ENCODE data around the gene RNF213.

RNF213 gene

DNA sequence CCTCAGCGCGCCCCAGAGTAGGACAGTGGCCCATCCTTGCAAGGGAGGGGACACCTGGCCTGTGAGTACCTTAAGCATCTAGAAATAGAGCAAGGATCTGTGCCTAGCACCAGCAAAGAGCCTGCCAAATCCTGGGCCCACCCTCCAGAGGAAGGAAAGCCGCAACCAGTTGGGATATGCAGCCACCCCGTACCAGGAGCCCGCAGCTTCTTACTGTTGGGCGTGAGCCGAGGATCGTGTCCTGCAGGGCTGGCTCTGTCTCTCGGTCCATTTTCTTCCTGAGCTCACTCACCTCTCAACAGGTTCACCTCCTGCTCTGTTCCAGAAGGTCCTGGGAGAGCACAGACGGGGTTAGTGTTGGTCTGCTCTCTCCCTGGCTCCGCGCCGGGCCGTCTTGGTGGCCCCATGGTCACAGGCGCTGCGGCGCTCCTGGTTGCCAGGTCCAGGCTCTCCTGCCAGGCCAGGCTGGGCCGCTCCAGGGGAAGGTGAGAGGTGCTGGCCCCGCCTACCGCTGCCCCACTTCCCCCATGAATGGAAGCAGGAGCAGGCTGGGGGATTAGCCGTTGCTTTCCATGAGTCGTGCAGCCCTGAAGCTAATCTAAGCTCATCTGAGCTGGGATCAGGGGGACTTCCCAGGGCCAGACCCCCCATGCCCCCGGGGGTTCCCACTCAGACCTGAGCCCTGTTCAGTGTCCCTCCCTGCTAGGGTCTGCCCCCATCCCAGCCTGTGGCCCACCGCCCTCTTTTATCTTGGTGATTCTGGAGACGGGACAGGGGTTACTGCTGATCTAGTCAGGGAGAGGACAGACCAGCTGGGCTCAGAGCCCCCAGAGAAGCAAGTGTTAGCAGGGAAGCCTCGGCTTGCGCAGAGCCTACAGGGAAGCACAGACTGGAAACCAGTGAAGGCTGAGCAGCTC, 167.0 kb downstream of the RNF213 start:
- no peaks in the 10 kb centered on the region for H3K36me3 ChIP-seq (ENCODE audit: control insufficient read depth in 4 of 4, insufficient read depth in 4 of 4, low read length in 3 of 4)
- 98% methylated on average over 24 of the region's 27 CpGs for WGBS (ENCODE audit: insufficient coverage)
- ChIA-PET CTCF (interaction anchor here (0.6 to 2.5 kb wide), 21 partner anchors 9 to 675 kb away, joined by 3 to 14 read pairs (median 4); partner anchors contain the start of gene ENDOV), POLR2A (interaction anchor here (0.6 kb wide), 1 partner anchor 137 kb away, joined by 16 read pairs; no protein-coding TSS in a partner anchor)
- no peaks in the 10 kb centered on the region for H3K9me3 ChIP-seq (ENCODE audit: control extremely low read depth in 1 of 5, control insufficient read depth in 4 of 5, insufficient read depth in 2 of 5, low read depth in 1 of 5, low read length in 4 of 5)
- H3K4me3 ChIP-seq (ENCODE audit: control insufficient read depth in 1 of 7, extremely low read depth in 1 of 7, insufficient read depth in 4 of 7, low read depth in 2 of 7, low read length in 6 of 7), result no peak overlapping the region
- H3K27ac ChIP-seq (ENCODE audit: insufficient read depth in 1 of 2, low read depth in 1 of 2, low read length in 2 of 2, poor library complexity in 1 of 2, severe bottlenecking in 2 of 2), result no peak overlapping the region
- no peaks in the 10 kb centered on the region for H3K27me3 ChIP-seq (replicated peaks in 2 of 5; ENCODE audit: control insufficient read depth in 4 of 5, insufficient read depth in 5 of 5, low read length in 4 of 5)
- no peak for DNase-seq
- H3K4me1 ChIP-seq (ENCODE audit: control extremely low read depth in 1 of 4, control insufficient read depth in 4 of 4, insufficient read depth in 4 of 4, low read length in 3 of 4), result peaks cover 0 to 14% (median 10%) of the 10 kb centered on the region in 4 experiments

DNA sequence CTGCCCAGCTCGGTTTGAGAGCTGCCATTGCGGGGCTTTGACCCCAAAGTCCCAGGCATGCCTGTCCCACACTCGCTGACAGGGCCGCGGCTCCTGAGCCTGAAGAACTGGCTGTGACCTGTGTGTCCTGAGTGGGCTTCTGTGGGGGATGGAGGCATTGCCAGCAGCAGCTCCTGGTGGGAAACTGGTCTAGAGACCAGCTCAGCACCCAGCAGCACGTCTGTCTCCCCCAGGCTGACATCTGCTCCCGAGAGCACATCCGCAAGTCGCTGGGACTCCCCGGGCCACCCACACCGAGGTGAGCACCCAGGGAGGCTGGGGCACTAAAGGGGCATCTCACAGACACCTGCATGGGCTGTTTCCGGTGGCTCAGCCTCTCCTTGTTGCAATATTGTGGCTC, 167.7 kb downstream of the RNF213 start:
- Histone ChIP-seq H3K9me3 (ENCODE audit: control extremely low read depth in 1 of 5, control insufficient read depth in 4 of 5, insufficient read depth in 2 of 5, low read depth in 1 of 5, low read length in 4 of 5) (no peaks in the 10 kb centered on the region), H3K27ac (ENCODE audit: insufficient read depth in 1 of 2, low read depth in 1 of 2, low read length in 2 of 2, poor library complexity in 1 of 2, severe bottlenecking in 2 of 2) (no peak overlapping the region), H3K27me3 (replicated peaks in 2 of 5; ENCODE audit: control insufficient read depth in 4 of 5, insufficient read depth in 5 of 5, low read length in 4 of 5) (no peaks in the 10 kb centered on the region), H3K36me3 (ENCODE audit: control insufficient read depth in 4 of 4, insufficient read depth in 4 of 4, low read length in 3 of 4) (no peaks in the 10 kb centered on the region), H3K4me3 (ENCODE audit: control insufficient read depth in 1 of 7, extremely low read depth in 1 of 7, insufficient read depth in 4 of 7, low read depth in 2 of 7, low read length in 6 of 7) (no peak overlapping the region), H3K4me1 (ENCODE audit: control extremely low read depth in 1 of 4, control insufficient read depth in 4 of 4, insufficient read depth in 4 of 4, low read length in 3 of 4) (peaks cover 0 to 14% (median 10%) of the 10 kb centered on the region in 4 experiments)
- ChIA-PET POLR2A (no interaction called here), CTCF (interaction anchor here (0.6 to 2.5 kb wide), 11 partner anchors 11 to 558 kb away, joined by 3 to 14 read pairs (median 5); no protein-coding TSS in a partner anchor)
- DNase-seq, result no peak
- over 99% methylated on average over 12 of the region's 12 CpGs for WGBS (ENCODE audit: insufficient coverage)

DNA sequence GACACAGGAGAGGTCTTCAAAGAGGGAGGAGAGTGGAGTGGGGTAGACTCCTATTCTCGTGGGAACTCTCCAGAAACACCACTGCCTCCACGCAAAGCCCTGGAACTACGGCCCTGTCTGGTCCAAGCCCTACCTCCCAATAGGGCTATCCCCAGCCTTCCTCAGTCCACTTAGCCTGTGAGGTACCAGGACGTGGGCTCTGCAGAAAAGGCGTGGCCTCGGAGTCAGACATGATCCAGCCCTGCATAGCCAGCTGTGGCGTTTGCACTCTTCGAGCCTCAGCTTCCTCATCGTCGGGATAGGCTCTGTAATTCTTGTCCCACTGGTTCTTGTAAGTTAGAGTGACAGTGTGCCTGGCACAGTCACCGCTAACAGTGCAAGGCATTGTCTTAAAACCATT, 168.1 kb downstream of the RNF213 start:
- ChIA-PET POLR2A (no interaction called here), CTCF (interaction anchor here (0.6 to 2.5 kb wide), 5 partner anchors 11 to 558 kb away, joined by 4 to 14 read pairs (median 7); no protein-coding TSS in a partner anchor)
- Histone ChIP-seq H3K9me3 (ENCODE audit: control extremely low read depth in 1 of 5, control insufficient read depth in 4 of 5, insufficient read depth in 2 of 5, low read depth in 1 of 5, low read length in 4 of 5) (no peaks in the 10 kb centered on the region), H3K4me3 (ENCODE audit: control insufficient read depth in 1 of 7, extremely low read depth in 1 of 7, insufficient read depth in 4 of 7, low read depth in 2 of 7, low read length in 6 of 7) (no peak overlapping the region), H3K36me3 (ENCODE audit: control insufficient read depth in 4 of 4, insufficient read depth in 4 of 4, low read length in 3 of 4) (no peaks in the 10 kb centered on the region), H3K27me3 (replicated peaks in 2 of 5; ENCODE audit: control insufficient read depth in 4 of 5, insufficient read depth in 5 of 5, low read length in 4 of 5) (no peaks in the 10 kb centered on the region), H3K4me1 (ENCODE audit: control extremely low read depth in 1 of 4, control insufficient read depth in 4 of 4, insufficient read depth in 4 of 4, low read length in 3 of 4) (peaks cover 0 to 14% (median 10%) of the 10 kb centered on the region in 4 experiments), H3K27ac (ENCODE audit: insufficient read depth in 1 of 2, low read depth in 1 of 2, low read length in 2 of 2, poor library complexity in 1 of 2, severe bottlenecking in 2 of 2) (no peak overlapping the region)
- 97% methylated on average over 11 of the region's 11 CpGs for WGBS (ENCODE audit: insufficient coverage)
- DNase-seq, result no peak

DNA sequence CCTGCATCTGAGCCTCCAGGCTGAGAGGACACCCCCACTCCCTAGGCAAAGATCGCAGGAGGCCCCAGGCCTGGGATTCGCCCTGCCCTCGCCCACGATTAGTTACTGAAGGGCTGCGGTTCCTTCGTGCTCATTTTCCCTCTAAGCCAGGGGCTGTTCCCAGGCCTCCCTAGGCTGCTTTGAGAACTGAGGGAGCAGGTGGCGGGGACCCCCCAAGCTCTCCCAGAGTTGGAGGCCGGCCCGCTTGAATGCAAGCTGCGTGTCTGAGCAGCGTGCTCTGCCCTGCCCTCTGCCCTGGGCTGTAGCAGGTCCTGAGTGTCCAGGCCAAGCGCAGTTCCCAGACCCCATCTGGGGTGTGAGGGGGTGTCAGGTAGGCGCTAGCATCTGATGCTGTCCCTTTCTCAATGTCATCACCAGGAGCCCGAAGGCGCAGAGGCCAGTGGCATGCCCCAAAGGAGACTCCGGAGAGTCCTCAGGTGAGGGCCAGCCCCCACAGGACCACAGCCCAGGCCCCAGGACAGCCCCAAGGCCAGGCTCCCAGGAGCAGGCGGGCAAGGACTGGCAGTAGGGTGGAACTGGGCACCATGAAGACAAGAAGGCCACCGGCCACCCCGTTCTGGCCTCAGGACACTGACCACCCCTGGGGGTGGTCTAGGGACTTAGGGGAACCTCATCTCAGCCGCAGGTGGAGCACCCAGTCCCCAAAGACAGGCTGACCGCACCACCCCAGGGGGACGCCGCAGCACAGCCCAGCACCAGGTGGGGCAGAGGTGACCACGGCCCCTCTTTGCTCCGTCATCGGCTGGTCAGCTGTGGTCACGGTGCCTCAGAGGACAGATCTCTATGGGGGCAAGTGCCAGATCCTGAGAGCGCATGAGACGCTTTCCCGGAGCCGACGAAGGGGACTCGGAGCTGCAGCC, 169.0 kb downstream of the RNF213 start:
- Histone ChIP-seq H3K4me3 (ENCODE audit: control insufficient read depth in 1 of 7, extremely low read depth in 1 of 7, insufficient read depth in 4 of 7, low read depth in 2 of 7, low read length in 6 of 7) (no peak overlapping the region), H3K27me3 (replicated peaks in 2 of 5; ENCODE audit: control insufficient read depth in 4 of 5, insufficient read depth in 5 of 5, low read length in 4 of 5) (no peaks in the 10 kb centered on the region), H3K4me1 (ENCODE audit: control extremely low read depth in 1 of 4, control insufficient read depth in 4 of 4, insufficient read depth in 4 of 4, low read length in 3 of 4) (peaks cover 0 to 9% (median 4%) of the 10 kb centered on the region in 4 experiments), H3K36me3 (ENCODE audit: control insufficient read depth in 4 of 4, insufficient read depth in 4 of 4, low read length in 3 of 4) (no peaks in the 10 kb centered on the region), H3K27ac (ENCODE audit: insufficient read depth in 1 of 2, low read depth in 1 of 2, low read length in 2 of 2, poor library complexity in 1 of 2, severe bottlenecking in 2 of 2) (no peak overlapping the region), H3K9me3 (ENCODE audit: control extremely low read depth in 1 of 5, control insufficient read depth in 4 of 5, insufficient read depth in 2 of 5, low read depth in 1 of 5, low read length in 4 of 5) (no peaks in the 10 kb centered on the region)
- POLR2A ChIA-PET, result interaction anchor here (0.5 kb wide), 1 partner anchor 137 kb away, joined by 3 read pairs; no protein-coding TSS in a partner anchor
- CTCF ChIA-PET, result no interaction called here
- WGBS (ENCODE audit: insufficient coverage), result 95% methylated on average over 29 of the region's 33 CpGs
- no peak for DNase-seq

DNA sequence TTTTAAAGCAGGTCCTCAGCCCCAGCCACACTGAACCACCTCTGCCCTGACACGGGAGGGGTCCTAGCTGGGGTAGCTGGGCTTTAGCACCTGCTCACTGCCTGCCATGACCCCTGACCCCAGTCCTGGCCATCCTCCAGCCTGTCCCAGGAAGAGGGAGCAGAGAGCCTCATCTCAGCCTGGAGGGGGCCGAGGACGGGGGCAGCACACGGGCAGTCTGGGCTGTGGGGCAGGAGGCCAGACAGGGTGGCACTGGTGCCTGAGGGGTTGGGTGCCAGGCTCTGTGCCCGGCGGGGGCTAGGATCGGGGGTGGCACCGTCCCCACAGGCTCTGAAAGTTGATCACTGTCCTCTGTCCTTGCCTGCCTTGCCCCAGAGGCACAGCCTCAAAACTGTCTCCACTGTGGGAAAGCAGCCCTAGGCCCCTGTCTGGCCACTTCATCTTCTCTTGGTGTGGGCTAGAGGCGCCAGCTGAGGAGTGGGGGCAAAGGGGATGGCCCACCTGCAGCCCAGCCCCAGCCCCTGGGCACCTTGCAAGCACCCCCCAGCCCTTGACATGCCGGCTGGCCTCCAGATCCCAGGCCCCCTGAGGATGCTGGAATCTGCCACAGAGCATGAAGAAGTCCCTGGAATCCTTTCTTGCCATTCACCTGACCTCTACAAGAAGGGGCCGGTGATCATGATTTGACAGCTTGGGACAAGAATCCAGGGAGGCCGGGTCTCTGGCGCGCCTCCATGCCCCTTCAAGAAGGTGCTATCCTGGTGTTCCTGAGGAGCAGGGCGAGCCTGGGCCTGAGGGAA, 170.0 kb downstream of the RNF213 start:
- H3K36me3 ChIP-seq (ENCODE audit: control insufficient read depth in 4 of 4, insufficient read depth in 4 of 4, low read length in 3 of 4), result no peaks in the 10 kb centered on the region
- no peak overlapping the region for H3K4me3 ChIP-seq (ENCODE audit: control insufficient read depth in 1 of 7, extremely low read depth in 1 of 7, insufficient read depth in 4 of 7, low read depth in 2 of 7, low read length in 6 of 7)
- CTCF ChIA-PET, result no interaction called here
- no peaks in the 10 kb centered on the region for H3K27me3 ChIP-seq (replicated peaks in 2 of 5; ENCODE audit: control insufficient read depth in 4 of 5, insufficient read depth in 5 of 5, low read length in 4 of 5)
- POLR2A ChIA-PET, result no interaction called here
- no peak overlapping the region for H3K27ac ChIP-seq (ENCODE audit: insufficient read depth in 1 of 2, low read depth in 1 of 2, low read length in 2 of 2, poor library complexity in 1 of 2, severe bottlenecking in 2 of 2)
- H3K4me1 ChIP-seq (ENCODE audit: control extremely low read depth in 1 of 4, control insufficient read depth in 4 of 4, insufficient read depth in 4 of 4, low read length in 3 of 4), result peaks cover 0 to 9% (median 4%) of the 10 kb centered on the region in 4 experiments
- no peak for DNase-seq
- 94% methylated on average over 12 of the region's 15 CpGs for WGBS (ENCODE audit: insufficient coverage)
- H3K9me3 ChIP-seq (ENCODE audit: control extremely low read depth in 1 of 5, control insufficient read depth in 4 of 5, insufficient read depth in 2 of 5, low read depth in 1 of 5, low read length in 4 of 5), result no peaks in the 10 kb centered on the region

DNA sequence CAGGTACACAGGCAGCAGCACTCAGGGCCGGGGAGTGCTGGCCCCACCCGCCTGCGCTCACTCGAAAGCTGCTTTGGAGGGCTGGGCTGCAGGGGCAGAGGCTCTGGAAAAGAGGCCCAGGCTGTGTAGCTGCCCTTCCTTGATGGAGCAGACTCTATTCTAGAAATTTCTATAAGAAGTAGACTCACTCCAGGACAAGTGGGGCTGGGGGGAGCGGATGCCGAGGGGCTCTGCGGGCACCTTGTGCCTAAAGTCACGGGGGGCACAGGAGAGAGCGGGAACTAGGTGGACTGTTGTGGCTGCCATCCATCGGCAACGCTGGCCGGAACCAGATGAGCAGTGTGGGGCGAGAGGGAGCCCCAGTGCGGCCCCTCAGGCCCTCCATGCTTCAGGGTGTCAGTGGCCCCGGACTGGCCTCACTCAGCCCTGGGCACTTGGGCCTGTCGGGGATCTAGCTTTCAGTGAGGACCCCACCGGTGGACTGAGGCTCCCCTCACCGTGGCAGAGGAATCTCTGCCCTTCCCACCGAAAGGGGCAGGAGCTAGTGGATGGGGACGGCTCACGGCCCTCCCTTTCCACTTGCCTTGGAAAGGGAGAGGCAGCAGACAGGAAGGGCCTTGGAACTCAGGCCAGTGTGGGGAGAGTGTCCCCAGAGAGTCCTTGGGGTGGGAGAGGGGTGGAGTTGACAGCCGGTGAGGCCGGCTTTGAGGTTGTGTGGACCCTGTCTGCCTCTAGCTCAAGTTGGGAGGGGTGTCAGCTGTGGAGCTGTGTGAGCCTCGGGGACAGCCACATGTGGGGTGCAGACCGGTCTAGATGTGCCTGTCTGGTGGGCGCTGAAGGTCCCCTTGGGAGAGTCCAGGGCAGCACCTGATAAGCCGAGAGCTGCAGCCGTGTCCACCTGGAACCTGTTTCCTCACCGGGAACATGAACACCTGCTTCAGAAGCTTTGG, 170.9 kb downstream of the RNF213 start:
- no peaks in the 10 kb centered on the region for H3K36me3 ChIP-seq (ENCODE audit: control insufficient read depth in 4 of 4, insufficient read depth in 4 of 4, low read length in 3 of 4)
- DNase-seq, result no peak
- POLR2A ChIA-PET, result no interaction called here
- H3K27me3 ChIP-seq (replicated peaks in 2 of 5; ENCODE audit: control insufficient read depth in 4 of 5, insufficient read depth in 5 of 5, low read length in 4 of 5), result no peaks in the 10 kb centered on the region
- H3K4me1 ChIP-seq (ENCODE audit: control extremely low read depth in 1 of 4, control insufficient read depth in 4 of 4, insufficient read depth in 4 of 4, low read length in 3 of 4), result peaks cover 0 to 6% (median 3%) of the 10 kb centered on the region in 4 experiments
- WGBS (ENCODE audit: insufficient coverage), result 95% methylated on average over 28 of the region's 29 CpGs
- CTCF ChIA-PET, result no interaction called here
- no peak overlapping the region for H3K4me3 ChIP-seq (ENCODE audit: control insufficient read depth in 1 of 7, extremely low read depth in 1 of 7, insufficient read depth in 4 of 7, low read depth in 2 of 7, low read length in 6 of 7)
- H3K27ac ChIP-seq (ENCODE audit: insufficient read depth in 1 of 2, low read depth in 1 of 2, low read length in 2 of 2, poor library complexity in 1 of 2, severe bottlenecking in 2 of 2), result no peak overlapping the region
- H3K9me3 ChIP-seq (ENCODE audit: control extremely low read depth in 1 of 5, control insufficient read depth in 4 of 5, insufficient read depth in 2 of 5, low read depth in 1 of 5, low read length in 4 of 5), result no peaks in the 10 kb centered on the region
